ENCODE data around the gene TEX101.

GRCh38 chr19:43433689-43434088 is 19.0 kb downstream of the TEX101 start:
- TF ChIP-seq CTCF (IDR thresholded peaks at IDR 0.05) (no peak), ZFX (IDR thresholded peaks at IDR 0.05; ENCODE audit: borderline replicate concordance) (no peak)

Data from 22Rv1 (cell line).